Cortex of kidney (tissue), 1 donor: ENCODE results near the gene HECTD4.

Source experiments
- DNase-seq: peaks from one replicate; lab custom pipeline; 2025; lab: John Stamatoyannopoulos, UW

Gene HECTD4

DNA sequence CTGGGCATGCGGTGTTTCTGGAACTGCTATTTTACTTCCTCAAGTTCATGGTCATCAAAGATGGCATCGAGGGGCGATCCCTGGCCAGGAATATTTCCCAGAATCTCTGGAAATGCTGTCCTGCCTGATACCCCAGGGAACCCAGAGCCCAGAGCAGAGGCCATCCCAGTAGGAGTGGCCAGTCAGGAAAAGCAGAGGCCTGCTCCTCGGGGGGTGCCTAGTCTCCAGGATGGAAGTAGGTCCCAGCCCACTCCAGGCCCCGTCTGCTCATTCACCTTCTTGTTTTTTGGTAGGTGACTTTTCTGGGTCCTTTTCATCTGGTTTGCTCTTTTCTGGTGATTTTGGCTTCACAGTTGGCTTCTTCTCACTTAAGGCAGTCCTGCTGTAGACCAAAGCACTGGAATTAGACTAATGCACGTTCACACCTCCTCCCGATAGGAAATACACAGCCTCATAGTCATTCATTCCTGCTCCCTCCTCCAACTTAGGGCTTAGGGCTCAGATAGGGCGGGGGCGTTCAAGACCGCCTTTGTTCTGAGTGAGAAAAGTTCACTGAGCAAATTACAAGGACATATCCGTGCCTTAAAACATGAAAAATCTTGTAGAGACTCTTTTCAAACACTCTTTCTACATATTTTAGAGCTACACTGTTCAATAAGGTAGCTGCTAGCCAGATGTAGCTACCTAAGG lies 205.8 kb downstream of the HECTD4 start:
- DNase-seq = no peak

DNA sequence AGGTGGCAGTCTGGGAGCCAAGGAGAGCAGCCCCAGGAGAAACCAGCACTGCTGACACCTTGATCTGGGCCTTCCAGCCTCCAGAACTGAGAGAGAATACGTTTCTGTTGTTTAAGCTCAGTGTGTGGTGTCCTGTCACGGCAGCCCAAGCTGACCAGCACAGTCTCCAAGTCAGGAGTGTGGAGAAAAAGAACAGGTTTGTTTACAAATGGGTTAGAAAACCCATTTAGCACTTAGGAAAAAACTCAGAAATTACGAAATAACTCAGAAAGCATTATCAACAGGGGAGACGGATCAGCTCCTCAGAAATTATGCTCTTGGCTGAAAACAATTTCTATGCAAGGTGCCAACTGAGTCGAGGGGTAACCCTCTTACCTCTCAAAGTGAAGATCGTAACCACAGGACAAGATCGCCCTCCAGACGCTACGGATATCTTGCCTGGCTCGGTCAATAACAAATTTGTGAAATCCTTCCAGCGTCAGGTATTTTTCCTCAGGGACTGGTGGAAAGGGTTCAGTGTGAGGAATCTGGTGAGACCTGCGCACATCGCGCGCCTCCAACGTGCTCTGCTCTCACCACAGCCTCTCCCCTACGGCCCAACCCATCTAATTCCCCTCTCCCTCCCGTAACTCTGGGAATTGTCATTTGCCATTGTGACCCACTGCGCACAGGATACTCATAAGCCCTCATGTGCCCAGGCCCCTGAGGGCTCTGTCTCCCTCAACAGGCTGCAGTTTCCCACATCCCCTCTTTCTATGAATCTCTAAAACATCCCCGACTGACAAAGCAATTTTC lies 206.7 kb downstream of the HECTD4 start:
- DNase-seq = no peak

DNA sequence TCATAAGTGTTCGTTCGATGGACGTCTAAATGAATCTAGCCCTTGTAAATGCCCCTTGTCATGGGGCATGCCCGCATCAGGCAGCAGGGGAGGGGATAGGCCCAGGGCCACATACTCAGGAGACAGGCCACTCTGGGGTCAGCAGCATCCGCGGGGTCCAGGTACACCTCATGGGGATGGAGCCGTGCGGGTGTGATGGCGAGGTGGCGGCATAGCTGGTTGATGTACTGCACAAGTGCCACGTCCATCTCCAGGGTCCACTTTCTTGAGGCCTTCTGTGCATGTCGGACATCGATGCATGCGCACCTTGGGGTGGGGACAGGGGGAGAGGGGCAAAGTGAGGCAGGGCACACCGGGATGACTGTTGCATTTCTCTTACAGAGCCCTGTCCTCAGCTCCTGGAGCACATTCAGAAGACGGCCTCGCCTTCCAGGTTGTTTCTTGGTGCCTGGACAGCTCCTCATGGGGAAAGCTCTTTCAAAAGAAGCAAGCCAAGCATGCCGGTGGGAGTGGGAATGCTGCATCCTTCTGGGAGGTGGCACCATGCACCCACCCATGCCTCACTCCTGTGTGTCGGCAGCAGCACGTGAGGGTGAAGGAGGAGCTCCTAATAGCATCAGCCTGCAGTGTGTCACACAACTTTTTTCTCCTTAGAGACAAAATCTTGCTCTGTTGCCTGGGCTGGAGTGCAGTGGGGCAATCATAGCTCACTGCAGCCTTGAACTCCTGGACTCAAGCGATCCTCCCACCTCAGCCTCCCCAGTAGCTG lies 209.5 kb downstream of the HECTD4 start:
- no peak for DNase-seq

DNA sequence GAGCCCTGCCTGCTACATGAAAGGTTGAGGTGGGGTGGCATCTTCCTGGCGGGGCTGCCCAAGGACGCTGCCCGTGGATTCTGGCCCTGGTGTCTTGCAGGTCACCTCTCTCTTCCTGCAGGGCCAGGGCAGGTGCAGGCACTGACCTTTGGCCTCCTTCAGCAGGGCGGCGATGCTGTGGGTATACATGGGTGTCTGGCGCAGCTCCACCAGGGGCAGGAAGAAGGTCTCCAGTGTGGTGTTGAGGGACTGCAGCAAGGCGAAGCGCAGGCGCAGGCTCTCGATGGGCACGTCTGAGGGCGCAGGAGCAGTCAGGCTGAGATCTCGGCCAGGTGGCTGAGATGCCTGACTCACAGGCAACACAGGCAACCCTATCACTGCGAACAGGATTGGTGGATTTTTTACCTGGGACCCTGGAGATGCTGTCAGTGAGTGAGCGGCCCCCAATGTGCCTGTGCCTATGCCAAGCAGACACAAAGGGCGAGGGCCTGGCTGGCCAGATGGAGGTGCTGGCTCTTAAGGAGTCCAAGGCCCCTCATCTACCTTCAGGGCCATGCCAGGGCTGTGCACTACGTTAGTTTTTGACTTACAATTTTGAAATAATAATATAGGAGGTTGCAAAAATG lies 211.1 kb downstream of the HECTD4 start:
- no peak for DNase-seq

DNA sequence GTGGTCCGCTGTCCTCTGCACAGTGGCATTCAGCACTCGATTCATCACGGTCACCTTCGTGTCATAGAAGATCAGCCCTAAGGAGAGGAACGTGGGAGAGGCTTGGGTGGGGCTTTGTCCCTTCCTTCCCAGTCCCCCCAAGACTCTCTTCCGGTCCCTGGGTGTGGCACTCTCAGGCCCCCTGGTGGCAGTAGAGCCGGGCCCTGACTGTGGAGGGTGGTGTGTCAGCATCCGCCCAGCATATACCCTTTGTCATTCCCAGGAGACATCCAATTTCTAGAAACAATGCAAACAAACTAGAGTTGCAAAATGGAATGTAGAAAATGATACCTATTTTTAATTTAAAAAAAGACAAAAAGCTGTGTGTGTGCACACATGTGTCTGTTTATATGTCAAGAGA lies 211.9 kb downstream of the HECTD4 start:
- DNase-seq = no peak

DNA sequence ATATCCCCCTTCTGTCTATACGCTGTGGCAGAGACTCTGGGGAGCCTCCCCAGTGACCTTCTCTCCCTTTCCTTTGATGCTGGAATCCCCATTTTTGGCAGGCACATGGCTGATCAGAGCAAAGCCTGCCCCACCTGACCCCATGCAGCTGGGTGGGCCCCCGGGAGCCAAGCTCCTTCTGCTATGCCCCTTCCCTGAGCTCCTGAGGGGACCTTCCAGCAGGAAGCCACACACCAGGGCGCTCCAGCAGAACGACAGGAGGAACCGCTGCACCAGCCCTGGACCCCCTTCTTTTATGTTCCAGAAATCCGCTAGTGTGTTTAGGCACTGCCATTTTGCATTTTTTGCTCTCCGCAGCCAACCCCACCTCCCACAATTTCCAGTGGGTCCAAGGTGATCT lies 212.3 kb downstream of the HECTD4 start:
- no peak for DNase-seq

DNA sequence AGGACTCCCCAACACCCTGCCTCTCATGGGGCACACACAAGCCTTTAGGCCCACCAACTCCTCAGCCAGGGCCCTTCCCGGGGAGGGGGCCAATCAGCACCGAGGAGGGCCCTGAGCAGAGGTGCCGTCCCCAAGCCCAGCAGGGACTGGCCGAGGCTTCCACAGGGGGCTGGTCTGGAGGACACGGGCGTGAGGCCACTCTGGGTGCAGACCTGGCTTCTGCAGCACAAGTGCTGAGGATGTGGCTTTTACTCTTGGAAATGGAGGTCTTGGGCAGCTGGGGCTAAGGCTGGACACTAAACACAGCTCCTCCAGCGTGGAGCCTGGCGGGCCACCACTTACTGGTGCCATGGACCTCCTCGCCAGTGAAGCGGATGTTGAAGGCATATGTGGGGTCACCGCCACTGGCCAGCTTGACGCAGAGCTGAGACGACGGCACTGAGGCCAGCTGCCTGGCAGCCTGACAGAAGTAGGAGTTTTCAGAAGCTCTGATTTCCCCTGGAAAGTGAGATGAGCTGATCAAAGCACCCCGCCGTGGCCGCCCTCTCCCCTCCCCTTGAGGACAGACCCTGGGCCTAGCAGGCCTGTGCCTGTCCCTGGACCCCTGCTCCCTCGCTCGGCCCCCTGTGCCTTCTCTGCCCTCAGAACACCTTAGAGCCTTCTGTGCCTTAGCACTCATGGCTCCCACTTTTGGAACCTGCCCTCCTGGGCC lies 212.9 kb downstream of the HECTD4 start:
- no peak for DNase-seq

DNA sequence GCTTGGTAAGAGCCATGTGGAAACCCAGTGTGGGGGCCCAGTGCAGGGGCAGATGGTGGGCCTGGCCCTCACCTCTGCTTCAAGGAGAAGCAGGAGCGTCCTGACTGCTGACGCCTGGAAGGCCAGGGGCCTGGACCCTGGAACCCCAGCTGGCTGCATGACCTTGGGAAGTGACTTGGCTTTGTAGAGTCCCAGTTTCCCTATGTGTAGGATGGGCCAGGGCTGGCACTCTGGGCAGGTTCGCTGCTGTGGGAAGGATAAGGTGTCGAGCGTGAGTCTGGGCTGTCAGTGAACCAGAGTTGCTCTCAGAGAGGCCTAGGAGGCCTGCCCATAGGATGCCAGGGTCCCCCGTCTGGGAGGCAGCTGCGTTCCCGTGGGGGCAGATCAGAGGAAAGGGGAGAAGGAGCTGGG lies 213.7 kb downstream of the HECTD4 start:
- DNase-seq = no peak

DNA sequence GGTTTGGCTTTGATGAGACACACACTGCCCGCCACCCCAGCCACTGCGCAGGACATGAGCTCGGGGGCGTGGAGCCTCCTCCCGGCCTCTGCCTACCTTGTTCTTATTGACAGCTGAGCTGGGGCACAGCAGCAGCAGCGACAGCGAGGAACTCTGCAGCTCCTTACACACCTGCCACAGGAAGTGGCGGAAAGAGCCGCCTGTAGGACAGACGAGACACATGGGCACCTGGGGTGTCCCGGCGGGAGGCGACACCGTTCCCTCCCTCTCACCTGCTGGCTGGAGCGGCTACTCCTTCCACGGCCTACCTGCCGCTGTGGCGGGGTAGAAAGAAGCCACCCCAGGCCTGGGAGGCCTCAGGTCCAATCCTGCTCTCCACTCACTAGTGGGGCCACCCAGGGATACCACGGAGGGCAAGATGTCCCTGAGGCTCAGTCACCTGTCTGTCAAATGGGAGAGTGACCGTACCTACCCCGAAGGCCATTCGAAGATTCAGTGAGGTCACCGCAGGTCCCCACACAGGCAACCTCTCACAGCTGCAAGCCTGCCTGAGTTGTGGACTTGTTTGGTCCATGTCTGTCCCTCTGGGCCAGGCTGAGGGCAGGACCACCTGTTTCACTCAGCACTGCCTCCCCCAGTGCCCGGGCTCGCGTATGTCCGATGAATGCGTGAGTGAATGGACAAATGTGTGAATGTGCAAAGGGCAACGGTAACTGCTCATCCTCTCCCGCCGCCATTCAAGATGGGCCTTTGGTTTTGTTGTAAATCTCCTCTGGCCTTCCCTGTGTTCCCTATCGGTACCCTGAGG lies 214.3 kb downstream of the HECTD4 start:
- no peak for DNase-seq

DNA sequence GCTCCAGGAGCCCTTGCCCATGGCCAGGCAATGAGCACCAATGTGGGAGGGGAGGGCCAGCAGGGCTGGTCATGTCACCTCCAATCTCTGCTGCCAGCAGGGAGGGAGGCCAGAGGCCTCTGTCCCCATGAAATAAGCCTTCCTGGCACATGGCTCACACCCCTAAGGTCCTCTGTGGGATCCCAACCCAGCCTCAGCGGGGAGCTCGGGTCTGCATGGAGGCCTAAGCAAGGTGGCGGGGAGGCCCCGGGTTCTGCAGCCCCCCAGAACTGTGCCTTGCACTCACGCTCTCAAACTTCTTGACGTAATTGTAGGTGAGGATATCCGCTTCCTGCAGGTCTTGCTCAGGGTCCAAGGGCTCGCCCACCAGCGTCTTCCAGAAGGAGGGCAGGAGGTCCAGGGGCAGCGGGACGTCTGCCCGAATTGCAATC lies 215.2 kb downstream of the HECTD4 start:
- DNase-seq = no peak

DNA sequence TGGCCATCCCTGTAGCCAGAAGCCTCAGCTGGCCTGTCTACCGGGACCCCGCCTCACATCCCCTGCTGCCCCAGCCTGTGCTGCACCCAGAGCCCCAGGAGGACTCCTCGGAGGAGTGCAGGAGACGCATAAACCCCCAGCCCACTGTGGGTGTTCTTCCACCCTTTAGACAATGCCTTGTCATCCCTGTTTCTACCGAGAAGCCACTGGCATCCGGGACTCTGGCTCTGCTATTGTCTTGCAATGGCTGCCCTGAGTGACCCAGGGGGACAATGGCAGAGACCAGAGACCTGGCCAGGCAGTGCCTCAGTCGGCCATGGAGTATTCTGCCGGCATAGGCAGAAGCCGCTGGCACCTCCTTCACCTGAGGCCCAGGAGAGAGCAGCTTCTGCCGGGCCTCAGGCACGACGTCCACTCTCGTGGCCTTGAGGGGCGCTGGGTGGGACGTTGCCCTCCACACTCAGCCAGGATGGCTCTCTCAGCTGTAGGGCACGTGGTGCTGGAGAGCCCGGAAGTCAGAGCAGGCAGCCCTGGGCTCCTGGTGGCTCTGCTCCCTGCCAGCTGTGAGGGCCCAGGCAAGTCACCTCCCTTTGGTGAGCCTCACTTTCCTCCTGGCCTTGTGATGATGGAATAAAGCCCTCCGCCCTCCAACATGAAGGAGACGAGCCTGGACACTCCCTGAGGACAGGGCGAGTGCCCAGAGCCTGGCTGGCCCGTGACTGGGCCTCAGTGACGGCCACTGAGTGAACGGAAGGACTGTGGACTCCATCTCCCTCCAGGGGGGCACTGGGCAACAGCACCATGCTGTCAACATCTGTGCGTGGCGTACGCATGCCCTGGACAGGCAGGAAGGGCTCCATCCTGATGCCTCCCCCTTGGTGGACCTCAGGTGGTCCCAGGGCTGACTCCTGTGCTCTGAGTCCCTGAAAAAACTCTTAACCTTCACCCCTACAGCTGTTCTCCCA lies 215.9 kb downstream of the HECTD4 start:
- DNase-seq = no peak

DNA sequence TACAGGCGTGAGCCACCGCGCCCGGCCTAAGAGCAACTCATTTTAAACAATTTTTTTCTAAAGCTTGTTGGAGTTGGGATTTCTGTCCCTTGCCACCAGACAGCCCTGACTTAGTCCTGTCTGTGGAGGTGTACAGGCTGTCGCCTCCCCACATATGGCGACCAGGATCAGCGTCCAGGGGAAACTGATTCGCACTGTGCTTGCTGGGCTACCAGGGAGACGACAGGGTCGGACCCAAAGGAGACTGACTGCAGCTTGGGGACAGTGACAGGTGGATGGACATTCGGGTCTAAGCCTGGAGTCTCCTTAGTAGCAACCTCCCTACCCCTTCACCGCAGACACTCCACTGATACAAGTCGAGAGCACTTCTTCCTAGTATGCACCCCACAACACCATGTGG lies 216.6 kb downstream of the HECTD4 start:
- DNase-seq = no peak

DNA sequence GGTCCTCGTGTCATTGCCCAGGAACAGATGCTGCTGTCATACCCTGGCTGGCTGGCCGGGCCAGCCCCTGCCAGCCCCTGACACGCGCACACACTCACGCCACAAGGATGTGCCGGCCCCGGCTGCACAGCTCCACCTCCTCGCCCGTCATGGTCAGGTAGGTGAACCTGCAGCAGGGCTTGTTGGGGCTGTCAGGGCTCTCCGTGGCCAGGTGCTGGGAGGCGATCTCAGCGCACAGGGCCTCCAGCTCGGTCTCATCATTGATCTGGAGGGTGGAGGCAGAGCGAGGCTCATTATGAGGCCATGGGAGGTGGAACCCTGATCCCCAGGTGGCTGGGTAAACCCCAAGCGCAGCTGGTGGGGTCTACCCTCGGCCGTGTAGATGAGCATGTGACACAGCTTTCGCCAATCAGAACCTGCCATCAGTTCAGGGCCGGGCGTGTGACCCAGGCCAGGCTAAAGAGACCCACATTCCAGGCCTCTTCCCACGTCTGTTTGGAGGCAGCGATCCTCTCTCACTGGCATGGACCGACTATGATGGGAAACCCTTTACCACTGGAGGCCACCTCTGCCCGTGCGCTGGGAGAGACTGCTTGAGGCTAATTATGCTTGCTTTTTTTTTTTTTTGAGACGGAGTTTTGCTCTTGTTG lies 218.1 kb downstream of the HECTD4 start:
- no peak for DNase-seq

DNA sequence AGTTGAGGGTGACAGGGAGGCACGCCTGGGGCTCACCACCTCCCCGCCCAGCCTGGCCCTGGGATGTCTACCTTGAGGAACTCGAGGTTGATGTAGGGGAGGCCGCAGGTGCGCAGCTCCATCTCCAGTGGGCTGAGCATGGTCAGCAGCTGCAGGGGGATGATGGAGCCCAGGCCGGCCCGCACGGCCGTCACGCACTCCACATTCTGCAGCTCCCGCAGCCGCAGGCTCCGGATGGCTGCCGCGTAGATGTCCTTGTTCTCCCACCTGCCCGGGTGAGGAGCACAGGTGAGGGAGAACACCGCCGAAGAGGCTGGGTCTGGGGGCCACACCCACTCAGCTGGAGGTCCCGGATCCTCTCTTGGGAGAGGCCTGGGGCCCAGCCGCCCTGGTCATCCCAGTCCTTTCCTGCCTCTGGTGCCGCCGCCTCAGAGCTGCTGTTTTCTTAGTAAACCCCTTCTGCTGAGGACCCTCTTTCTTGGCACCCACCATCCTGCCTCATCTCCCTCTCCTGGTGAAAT lies 218.7 kb downstream of the HECTD4 start:
- no peak for DNase-seq

DNA sequence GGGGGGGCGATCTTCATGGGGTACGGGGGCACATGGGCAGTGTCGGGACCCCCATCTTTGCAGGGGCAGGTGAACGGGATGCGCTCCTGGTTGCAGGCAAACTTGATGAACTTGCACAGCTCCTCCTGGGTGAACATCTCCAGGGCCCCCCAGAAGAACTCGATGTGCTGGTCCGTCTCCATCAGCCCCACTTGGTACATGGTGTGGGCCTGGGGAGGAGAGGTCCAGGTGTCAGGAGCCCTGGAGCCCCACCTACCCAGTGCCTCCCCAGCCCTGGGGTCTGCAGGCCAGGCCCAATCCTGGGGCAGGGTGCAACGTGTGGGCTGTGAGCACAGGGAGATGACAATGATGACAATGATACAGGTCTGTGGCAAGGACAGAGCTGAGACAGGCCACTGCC lies 219.2 kb downstream of the HECTD4 start:
- DNase-seq = no peak

DNA sequence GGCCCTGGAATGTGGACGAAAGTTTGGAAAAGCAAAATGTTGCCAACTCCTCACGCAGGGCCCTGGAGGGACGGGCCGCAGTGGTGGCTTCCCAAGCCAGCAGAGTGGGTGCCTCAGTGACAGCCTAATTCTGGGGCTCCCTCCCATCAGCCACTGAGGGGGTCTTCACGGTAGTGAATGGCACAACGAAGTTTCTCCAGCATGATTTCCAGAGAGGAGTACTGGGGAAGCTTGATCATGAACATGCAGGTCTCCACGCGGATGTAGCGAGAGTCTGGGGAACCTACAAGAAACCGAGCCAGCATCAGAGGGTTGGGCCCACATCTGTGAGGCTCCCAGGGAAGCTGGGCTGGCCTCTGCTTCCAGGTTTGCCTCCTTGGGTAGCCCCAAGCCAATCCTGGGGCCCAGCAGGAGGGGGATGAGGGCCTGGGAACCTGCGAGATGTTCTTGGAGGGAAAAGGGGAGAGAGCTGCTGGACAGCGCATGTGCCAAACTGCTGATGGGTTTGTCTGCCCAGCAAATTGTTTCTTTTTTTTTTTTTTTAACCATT lies 219.9 kb downstream of the HECTD4 start:
- no peak for DNase-seq

DNA sequence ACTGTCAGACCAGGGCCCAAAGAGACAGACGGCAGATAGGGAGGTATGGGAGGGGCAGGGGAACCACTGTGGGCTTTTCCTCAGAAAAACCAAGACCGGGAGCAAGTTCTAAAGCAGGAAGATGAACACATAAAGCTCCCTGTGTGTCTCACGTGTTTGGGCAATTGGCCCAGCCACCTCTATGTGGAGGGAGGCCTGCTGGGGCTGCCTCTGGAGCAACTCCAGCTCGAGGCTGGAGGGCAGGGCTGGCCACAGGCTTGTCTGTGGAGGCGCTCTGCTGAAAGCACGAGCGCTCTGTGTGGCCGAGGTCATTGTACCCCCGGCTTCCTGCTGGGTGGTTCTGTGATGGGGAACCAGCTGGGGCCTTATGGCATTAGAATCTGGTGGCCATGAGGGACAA lies 220.5 kb downstream of the HECTD4 start:
- no peak for DNase-seq

DNA sequence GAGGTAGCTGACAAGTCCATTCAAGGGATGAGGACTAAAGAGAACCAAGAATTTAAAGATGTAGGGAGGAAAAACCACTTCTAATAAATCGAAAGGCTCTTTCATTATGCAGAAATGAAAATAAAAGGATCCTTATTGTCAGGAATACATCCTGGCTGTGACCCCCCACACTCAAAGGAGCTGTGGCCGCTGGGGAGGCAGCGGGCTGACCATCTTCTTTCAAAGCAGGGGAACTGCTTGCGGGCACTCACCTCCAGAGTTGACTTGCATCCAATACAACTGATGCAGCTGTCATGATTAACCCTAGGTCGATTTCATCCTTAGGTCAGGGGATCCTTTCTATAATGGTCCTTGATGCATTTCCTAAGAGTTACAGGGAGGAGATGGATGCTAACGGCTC lies 221.6 kb downstream of the HECTD4 start:
- DNase-seq = no peak

DNA sequence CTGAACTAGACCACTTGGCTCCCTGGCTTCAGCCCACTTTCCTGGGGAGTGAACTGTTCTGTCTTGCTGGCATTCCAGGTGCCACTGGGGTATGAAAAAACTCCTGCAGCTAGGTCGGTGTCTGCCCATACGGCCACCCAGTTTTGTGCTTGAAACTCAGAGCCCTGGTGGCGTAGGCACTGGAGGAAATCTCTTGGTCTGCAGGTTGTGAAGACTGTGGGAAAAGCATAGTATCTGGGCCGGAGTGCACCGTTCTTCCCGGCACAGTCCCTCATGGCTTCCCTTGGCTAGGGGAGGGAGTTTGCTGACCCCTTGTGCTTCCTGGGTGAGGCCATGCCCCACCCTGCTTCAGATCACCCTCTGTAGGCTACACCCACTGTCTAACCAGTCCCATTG lies 223.1 kb downstream of the HECTD4 start:
- DNase-seq = no peak
